NOMO-1 treated with DMSO at 0.1 percent for 48 hours (cell line): Measurements from ENCODE around the gene TRIM75.
"Not testable (repeated sequence)": the region's sequence is repeated elsewhere in the genome, so short reads cannot be mapped to it uniquely, and the experiment has no call there.

ENCODE experiments used
- DNase-seq: peaks from one replicate; lab custom pipeline; 2025; ENCODE audit not compliant: unreplicated experiment; lab: John Stamatoyannopoulos, UW

The TRIM75 gene

GRCh38 chr4:165053645-165054044, at the start of gene TRIM75:
TSS of gene TRIM75 (plus strand) at chr4:165053866. CDS start at chr4:165059148, 5,282 bp downstream.
- DNase-seq: no peak

GRCh38 chr4:165005352-165005925, 48.2 kb upstream of the TRIM75 start:
- DNase-seq: no peak

- no peak for DNase-seq
Measured at GRCh38 chr4:165006456-165006855, 47.2 kb upstream of the TRIM75 start.

GRCh38 chr4:165006886-165007285, 46.8 kb upstream of the TRIM75 start:
- DNase-seq: no peak

DNA sequence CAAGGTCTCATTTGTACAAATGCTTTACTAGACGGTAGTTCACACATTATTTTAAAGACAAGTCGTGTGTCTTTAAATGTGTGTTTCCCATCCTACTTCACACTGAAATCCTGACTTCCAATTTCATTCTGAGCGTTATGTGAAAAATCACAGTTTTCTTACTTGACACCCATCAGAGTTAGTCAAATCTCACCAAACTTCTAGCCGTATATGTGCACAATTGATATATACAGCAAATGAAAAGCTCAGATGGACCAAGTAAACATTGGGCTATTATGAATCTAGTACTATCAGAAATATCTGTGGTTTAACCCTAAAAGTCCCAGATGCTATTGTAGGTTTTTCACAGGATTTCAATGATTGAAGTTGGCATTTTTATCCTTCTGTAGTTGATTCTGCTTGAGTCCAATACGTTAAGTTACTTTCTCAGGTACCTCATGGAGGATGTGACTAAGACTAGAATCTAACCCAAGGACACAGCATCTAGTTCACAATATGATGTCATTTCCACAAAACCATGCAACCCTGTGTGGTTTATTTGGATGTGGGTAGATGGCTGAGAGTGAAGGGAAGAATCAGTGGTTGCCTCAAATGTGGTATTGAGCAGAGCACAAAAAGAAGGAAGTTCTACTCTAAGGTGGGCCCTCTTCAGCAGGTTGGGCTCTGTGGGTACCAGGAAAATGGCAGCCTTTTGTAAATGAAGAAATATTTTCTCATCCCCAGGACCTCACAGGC, 44.0 kb upstream of the TRIM75 start:
- no peak for DNase-seq

DNA sequence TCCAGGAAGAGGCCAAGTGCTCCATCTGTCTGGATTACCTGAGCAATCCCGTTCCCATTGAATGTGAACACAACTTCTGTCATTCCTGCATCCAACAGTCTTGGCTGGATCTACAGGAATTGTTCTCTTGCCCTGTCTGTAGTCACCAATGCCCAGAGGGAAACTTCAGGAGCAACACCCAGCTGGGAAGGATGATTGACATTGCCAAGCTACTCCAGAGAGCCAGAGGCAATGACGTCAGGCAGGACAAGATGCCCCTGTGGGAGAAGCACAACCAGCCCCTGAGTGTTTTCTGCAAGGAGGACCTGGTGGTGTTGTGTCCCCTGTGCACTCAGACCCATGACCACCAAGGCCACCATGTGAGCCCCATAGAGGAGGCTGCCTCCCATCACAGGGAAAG, 43.2 kb upstream of the TRIM75 start:
- DNase-seq: no peak

DNA sequence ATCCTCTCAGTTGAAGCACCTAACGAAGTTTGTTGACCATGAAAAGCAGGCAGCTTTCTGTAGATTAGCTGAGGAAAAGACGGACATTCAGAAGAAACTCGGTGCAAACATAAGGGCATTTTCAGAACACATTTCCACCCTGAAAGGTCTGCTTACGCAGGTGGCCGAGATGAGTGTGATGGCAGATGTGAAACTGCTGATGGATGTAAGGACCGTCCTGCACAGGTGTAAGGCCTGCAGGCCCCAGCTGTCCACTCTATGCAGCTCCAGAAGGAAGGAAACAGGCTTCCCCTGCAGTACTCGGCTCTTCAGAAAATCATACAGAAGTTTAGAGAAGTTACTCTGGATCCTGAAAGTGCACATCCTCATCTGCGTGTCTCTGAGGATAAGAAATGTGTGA, 42.7 kb upstream of the TRIM75 start:
- no peak for DNase-seq

DNA sequence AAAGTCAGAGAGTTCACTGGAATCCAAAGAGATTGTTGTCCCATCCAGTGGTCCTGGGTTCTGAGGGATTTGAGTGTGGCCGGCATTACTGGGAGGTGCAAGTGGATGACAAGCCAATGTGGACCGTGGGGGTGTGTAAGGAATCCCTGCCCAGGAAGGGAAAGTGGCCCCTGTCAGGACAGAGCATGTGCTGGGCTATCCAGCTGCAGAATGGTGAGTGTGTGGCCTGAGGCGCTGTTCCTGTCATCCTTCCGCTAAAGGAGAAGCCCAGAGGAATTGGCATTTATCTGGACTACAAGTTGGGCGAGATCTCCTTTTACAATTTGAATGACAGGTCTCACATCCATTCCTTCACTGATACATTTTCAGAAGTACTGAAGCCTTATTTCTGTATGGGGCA, 42.3 kb upstream of the TRIM75 start:
- DNase-seq: no peak

DNA sequence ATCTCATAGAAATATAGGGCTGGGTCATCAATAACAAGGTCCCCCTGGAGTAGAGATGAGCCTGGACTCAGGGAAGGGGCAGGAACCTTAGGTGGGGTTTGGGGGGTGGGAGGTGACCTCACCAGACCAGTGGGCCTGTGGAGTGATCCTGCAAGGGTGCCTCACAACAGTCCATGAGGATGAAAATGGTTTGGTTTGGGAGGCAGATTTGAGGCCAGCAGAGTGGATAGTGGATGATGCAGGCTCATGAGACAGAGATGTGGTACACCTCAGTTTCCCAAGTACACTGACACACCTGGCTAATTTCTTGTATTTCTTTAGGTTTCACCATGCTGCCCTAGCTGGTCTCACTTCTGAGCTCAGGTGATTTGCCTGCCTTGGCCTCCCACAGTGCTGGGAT, 40.0 kb upstream of the TRIM75 start:
- no peak for DNase-seq

DNA sequence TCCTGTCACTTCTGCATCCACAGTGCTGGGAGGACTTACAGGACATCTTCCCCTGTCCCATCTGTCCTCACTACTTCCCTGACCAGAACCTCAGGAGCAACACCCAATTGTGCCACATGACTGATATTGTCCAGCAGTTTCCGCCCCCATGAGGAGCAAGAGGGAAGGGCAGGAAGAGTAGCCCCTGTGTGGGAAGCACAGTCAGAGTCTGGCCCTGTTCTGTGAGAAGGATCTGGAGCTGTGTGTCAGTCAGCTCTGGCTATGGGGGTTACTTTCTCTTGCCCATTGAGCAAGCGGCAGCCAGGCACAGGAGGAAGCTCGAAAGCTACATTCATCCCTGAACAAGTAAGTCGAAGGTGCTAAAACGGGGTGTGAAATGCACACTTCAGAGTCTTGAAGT, 36.7 kb upstream of the TRIM75 start:
- no peak for DNase-seq

GRCh38 chr4:165019995-165020394, 33.7 kb upstream of the TRIM75 start:
- not testable (repeated sequence) for DNase-seq

DNA sequence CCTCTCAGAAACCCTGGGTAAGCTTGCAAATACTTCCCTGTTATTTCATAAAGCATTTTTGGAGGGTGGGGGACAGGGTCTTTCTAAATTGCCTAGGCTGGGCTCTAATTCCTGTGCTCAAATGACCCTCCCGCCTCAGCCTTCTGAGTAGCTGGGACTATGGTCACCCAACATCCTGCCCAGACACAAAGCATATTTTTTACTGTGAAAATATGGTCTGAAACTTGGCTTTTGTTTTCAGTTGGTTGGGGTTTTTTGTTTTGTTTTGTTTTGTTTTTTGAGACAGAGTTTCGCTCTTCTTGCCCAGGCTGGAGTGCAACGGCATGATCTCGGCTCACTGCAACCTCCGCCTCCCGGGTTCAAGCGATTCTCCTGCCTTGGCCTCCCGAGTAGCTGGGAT, 27.9 kb upstream of the TRIM75 start:
- not testable (repeated sequence) for DNase-seq

DNA sequence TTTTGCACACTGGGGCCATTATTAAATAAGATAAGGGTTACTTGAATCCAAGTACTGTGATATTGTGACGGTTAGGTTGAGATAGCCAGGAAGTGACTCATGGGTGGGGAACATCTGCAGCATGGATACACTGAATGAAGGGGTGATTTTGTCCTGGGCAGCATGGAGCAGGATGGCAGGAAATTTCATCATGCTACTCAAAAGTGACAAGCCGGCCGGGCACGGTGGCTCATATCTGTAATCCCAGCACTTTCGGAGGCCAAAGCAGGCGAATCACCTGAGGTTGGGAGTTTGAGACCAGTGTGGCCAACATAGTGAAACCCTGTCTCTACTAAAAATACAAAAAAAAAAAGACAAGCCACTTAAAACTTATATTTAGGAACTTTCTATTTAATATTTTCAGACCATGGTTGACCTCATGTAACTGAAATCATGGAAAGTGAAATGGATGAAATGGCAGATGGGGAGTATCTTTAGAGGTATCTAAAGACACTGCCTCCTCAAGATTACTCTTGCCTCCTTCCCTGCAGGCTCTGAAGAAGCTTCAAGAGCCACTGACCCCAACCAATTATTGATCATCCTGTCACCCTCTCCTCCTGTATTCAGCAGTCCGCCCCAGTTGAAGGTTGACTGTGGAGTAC, 25.8 kb upstream of the TRIM75 start:
- DNase-seq: no peak

- DNase-seq: no peak
Measured at GRCh38 chr4:165031436-165032211, 22.0 kb upstream of the TRIM75 start, which contains the start of gene TRIM60. TSS of gene TRIM60 (plus strand) at chr4:165031999. CDS start at chr4:165040073, 8,074 bp downstream.

DNA sequence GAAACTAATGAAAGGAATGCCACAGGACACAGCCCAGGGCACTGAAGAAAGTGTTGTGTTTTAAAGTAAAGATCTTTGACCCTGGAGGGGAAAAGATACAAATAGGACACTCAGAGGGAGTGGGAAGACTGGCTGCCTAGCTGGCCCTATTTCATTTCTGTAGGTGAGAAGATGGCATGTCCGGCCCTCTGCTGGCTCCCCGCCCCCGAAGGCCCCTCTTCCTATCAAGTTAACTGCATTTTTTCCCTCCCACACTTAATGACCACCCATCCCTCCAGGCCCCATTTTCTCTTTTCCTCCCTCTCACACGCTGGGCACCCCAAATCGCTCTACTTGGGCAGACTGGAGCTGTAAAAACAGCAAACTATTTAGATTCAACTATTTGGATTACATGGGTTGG, 5.5 kb upstream of the TRIM75 start:
- no peak for DNase-seq

DNA sequence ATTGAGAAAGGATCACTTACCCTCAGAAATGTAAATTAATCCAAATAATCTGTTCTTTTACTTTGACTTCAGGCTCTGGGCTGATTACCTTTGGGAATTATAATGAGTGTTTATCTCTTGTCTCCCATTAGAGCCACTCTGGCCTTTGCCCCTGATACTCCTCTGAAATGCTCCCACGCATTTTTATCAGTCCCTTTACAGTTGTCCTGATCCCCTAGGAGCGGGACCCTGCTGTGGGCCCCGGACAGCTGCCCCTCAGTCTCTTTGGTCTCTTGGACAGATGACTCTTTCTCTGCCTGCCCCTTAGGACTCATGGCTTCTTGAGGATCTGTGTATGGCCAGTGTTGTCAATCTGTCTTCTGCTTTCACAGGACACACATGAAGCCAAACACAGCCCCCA, 1.0 kb upstream of the TRIM75 start:
- no peak for DNase-seq

- DNase-seq: no peak
Measured at GRCh38 chr4:165055601-165056000, 1.9 kb downstream of the TRIM75 start.

DNA sequence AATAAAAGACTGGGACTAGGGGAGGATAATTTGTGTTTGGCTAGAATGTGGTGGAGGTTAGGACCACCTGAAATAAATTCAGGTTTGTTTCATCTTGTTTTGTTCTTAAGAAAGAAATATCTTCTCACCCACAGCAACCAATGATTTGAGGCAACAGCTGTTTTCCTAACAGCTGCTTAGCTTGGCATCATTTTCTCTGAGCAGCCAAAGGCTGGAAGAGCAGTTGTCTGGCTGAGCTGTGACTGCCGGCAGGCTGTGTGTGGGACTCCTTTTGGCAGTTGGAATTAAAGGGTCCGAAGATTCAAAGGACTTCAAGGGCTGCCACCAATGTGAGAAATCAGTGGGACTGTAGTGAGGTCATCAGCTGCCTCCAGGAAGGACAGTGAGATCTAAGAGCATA, 5.0 kb downstream of the TRIM75 start:
- no peak for DNase-seq

DNA sequence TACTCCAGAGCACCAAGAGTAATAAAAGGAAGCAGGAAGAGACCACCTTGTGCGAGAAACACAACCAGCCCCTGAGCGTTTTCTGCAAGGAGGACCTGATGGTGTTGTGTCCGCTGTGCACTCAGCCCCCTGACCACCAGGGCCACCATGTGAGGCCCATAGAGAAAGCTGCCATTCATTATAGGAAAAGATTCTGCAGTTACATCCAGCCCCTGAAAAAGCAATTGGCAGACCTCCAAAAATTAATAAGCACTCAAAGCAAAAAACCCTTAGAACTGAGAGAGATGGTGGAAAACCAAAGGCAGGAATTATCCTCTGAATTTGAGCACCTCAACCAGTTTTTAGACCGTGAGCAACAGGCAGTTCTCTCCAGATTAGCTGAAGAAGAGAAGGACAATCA, 5.7 kb downstream of the TRIM75 start:
- DNase-seq: no peak

- DNase-seq: no peak
Measured at GRCh38 chr4:165060938-165061337, 7.3 kb downstream of the TRIM75 start.

DNA sequence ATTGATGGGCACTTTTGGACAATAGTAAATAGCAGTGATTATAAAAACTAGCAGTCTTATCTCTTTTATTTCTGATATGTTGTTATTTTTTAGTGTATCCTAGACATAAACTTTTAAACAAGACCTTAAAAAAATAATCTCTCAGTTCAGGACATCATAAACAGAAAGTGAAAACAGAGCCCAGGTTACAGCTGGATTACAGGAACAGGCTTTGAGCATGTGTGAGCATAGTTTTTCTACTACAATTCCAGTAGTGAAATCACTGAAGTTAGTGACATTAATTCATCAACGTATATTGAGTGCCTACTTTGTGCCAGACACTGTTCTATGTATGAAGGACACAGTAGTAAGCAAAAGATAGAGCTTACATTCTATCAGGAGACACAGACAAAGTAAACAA, 16.9 kb downstream of the TRIM75 start:
- DNase-seq: no peak

DNA sequence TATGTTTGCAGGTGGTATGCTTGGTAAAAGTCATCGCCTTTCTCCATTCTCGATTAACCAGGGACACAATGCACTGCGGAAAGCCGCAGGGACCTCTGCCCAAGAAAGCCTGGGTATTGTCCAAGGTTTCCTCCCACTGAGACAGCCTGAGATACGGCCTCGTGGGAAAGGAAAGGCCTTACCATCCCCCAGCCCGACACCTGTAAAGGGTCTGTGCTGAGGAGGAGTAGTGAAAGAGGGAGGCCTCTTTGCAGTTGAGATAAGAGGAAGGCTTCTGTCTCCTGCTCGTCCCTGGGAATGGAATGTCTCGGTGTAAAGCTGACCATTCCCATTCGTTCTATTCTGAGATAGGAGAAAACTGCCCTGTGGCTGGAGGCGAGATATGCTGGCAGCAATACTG, 19.7 kb downstream of the TRIM75 start:
- not testable (repeated sequence) for DNase-seq
